ENCODE measurements around the gene IL13RA1.

The IL13RA1 gene

DNA sequence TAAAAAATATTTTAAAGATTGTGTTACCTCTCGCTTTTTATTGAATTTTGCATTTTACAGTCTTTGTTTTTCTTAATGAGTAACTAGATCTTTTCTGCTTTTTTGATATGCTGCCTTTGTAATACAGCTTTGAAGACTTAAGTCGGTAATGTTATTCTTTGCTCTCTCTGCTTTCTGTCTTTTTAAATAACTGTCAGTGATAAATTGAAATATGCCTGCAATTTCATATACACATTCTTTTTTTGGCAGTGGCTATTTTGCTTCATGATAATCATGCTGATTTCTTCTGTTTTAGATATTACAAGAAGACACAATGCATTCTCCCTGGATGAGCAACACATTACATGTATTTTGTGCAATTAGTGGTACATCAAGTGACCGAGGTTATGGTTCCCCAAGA lies 42.0 kb upstream of the IL13RA1 start:
- Histone ChIP-seq H3F3A (ENCODE audit: insufficient read depth, low read length) (no peaks in the 10 kb centered on the region), H3K9ac (ENCODE audit: low read length) (no peak overlapping the region), H3K27ac (ENCODE audit: low read length) (no peak overlapping the region), H3K9me3 (replicated peaks; ENCODE audit: insufficient read depth, low read length) (no peaks in the 10 kb centered on the region), H3K9me2 (replicated peaks; ENCODE audit: insufficient read depth, low read length) (no peaks in the 10 kb centered on the region), H3K27me3 (replicated peaks; ENCODE audit: insufficient read depth, low read length) (no peaks in the 10 kb centered on the region), H3K36me3 (replicated peaks; ENCODE audit: insufficient read depth, low read length) (no peaks in the 10 kb centered on the region), H3K4me2 (ENCODE audit: low read depth, low read length) (no peak overlapping the region), H4K20me1 (ENCODE audit: insufficient read depth, low read length) (no peaks in the 10 kb centered on the region), H3K79me2 (ENCODE audit: low read length) (no peaks in the 10 kb centered on the region), H3K4me3 (ENCODE audit: low read length) (no peak overlapping the region), H2AFZ (ENCODE audit: low read length) (no peak overlapping the region), H3K4me1 (ENCODE audit: low read length) (no peaks in the 10 kb centered on the region)
- DNase-seq = no peak
- no peak for TF ChIP-seq EZH2phosphoT487 (IDR thresholded peaks at IDR 0.05; ENCODE audit: low read length)
- TF ChIP-seq EZH2 (optimal IDR thresholded peaks at IDR 0.05; ENCODE audit: low read depth, low read length) = no peak
- TF ChIP-seq, protein P1, sequence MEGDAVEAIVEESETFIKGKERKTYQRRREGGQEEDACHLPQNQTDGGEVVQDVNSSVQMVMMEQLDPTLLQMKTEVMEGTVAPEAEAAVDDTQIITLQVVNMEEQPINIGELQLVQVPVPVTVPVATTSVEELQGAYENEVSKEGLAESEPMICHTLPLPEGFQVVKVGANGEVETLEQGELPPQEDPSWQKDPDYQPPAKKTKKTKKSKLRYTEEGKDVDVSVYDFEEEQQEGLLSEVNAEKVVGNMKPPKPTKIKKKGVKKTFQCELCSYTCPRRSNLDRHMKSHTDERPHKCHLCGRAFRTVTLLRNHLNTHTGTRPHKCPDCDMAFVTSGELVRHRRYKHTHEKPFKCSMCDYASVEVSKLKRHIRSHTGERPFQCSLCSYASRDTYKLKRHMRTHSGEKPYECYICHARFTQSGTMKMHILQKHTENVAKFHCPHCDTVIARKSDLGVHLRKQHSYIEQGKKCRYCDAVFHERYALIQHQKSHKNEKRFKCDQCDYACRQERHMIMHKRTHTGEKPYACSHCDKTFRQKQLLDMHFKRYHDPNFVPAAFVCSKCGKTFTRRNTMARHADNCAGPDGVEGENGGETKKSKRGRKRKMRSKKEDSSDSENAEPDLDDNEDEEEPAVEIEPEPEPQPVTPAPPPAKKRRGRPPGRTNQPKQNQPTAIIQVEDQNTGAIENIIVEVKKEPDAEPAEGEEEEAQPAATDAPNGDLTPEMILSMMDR (IDR thresholded peaks at IDR 0.05; ENCODE audit: low read length) = no peak

DNA sequence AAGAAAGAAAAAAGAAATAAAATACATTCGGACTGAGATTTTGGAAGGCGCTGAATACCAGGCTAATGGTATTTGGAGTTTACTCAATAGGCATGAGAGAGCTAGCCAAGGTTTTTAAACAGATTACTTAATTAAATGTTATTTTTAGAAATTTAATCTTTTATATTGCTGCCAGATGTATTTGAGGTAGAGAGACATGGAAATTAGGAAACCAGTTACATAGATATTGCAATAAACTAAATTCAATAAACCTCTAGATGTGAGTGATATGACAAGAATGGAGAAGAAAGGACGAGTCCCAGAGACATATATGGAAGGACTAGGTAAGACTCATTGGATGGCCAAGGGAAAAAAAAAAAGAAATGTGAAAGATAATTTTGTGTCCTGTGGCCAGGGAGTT lies 38.5 kb upstream of the IL13RA1 start:
- TF ChIP-seq, protein P1 (IDR thresholded peaks at IDR 0.05; ENCODE audit: low read length) = no peak
- TF ChIP-seq EZH2 (optimal IDR thresholded peaks at IDR 0.05; ENCODE audit: low read depth, low read length) (no peak), EZH2phosphoT487 (IDR thresholded peaks at IDR 0.05; ENCODE audit: low read length) (no peak)
- no peak overlapping the region for H3K9ac ChIP-seq (ENCODE audit: low read length)
- H3K27me3 ChIP-seq (replicated peaks; ENCODE audit: insufficient read depth, low read length) = no peaks in the 10 kb centered on the region
- H3F3A ChIP-seq (ENCODE audit: insufficient read depth, low read length) = no peaks in the 10 kb centered on the region
- H3K9me2 ChIP-seq (replicated peaks; ENCODE audit: insufficient read depth, low read length) = no peaks in the 10 kb centered on the region
- DNase-seq = no peak
- no peaks in the 10 kb centered on the region for H3K9me3 ChIP-seq (replicated peaks; ENCODE audit: insufficient read depth, low read length)
- H3K4me2 ChIP-seq (ENCODE audit: low read depth, low read length) = no peak overlapping the region
- no peak overlapping the region for H2AFZ ChIP-seq (ENCODE audit: low read length)
- no peaks in the 10 kb centered on the region for H4K20me1 ChIP-seq (ENCODE audit: insufficient read depth, low read length)
- H3K36me3 ChIP-seq (replicated peaks; ENCODE audit: insufficient read depth, low read length) = no peaks in the 10 kb centered on the region
- H3K4me1 ChIP-seq (ENCODE audit: low read length) = no peaks in the 10 kb centered on the region
- H3K79me2 ChIP-seq (ENCODE audit: low read length) = no peaks in the 10 kb centered on the region
- no peak overlapping the region for H3K27ac ChIP-seq (ENCODE audit: low read length)
- H3K4me3 ChIP-seq (ENCODE audit: low read length) = no peak overlapping the region

DNA sequence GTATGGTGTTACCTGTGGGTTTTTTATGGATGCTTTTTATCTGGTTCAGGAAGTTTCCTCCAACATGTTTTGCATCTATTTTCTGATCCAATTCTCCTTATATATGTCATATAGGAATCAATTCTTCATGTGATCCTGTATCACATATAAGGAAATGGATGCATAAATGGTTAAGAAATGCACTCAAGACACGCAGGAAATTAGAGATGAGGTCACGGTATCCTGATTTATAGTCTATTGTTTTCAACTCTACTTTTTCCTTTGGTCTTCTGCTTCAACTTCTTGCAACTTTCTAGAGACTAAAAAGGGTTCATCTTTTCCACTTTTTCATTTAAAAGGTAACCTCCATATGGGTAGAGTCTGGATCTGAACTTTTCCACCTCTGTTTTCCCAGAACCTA lies 33.6 kb upstream of the IL13RA1 start:
- Histone ChIP-seq H3K36me3 (replicated peaks; ENCODE audit: insufficient read depth, low read length) (no peaks in the 10 kb centered on the region), H3F3A (ENCODE audit: insufficient read depth, low read length) (no peaks in the 10 kb centered on the region), H3K27ac (ENCODE audit: low read length) (no peak overlapping the region), H3K79me2 (ENCODE audit: low read length) (no peaks in the 10 kb centered on the region), H3K27me3 (replicated peaks; ENCODE audit: insufficient read depth, low read length) (no peaks in the 10 kb centered on the region), H3K4me3 (ENCODE audit: low read length) (no peak overlapping the region), H4K20me1 (ENCODE audit: insufficient read depth, low read length) (no peaks in the 10 kb centered on the region), H3K4me2 (ENCODE audit: low read depth, low read length) (no peak overlapping the region), H2AFZ (ENCODE audit: low read length) (no peak overlapping the region), H3K4me1 (ENCODE audit: low read length) (no peaks in the 10 kb centered on the region), H3K9me3 (replicated peaks; ENCODE audit: insufficient read depth, low read length) (no peaks in the 10 kb centered on the region), H3K9ac (ENCODE audit: low read length) (no peak overlapping the region), H3K9me2 (replicated peaks; ENCODE audit: insufficient read depth, low read length) (no peaks in the 10 kb centered on the region)
- no peak for DNase-seq
- no peak for TF ChIP-seq EZH2phosphoT487 (IDR thresholded peaks at IDR 0.05; ENCODE audit: low read length)
- no peak for TF ChIP-seq EZH2 (optimal IDR thresholded peaks at IDR 0.05; ENCODE audit: low read depth, low read length)
- TF ChIP-seq, protein P1 (IDR thresholded peaks at IDR 0.05; ENCODE audit: low read length) = no peak
